Measurements from ENCODE around the gene LSAMP. TPM values are rescaled to one million over a fixed set of nuclear protein-coding genes. Genes with fewer than 3 reads are reported as not detected.

Gene LSAMP
- total RNA-seq, 1 experiment from 2014 or later: not detected

GRCh38 chr3:115838786-115839185 lies 606.5 kb downstream of the LSAMP start:
- Mint-ChIP-seq H3K4me1 (ENCODE audit: insufficient read depth, unreplicated experiment) (peaks cover 6% of the 10 kb centered on the region), H3K4me3 (ENCODE audit: unreplicated experiment) (no peak overlapping the region), H3K27me3 (ENCODE audit: insufficient read depth, unreplicated experiment) (no peaks in the 10 kb centered on the region), H3K36me3 (ENCODE audit: insufficient read depth, unreplicated experiment) (no peaks in the 10 kb centered on the region), H3K27ac (ENCODE audit: low read depth, unreplicated experiment) (no peak overlapping the region), H3K9me3 (ENCODE audit: unreplicated experiment) (no peaks in the 10 kb centered on the region)
- no TSS peak for BruUV-seq (replicated peaks)
- no peak for TF ChIP-seq CTCF (IDR thresholded peaks at IDR 0.05; ENCODE audit: unreplicated experiment)
- POLR2A ChIA-PET: no interaction called here
- CTCF ChIA-PET: interaction anchor here (1.0 to 2.0 kb wide), 4 partner anchors 10 to 75 kb away, joined by 3 to 5 read pairs (median 4); no protein-coding TSS in a partner anchor
- DNase-seq (ENCODE audit: unreplicated experiment): no peak
- intact Hi-C loops (cut with micrococcal nuclease): no loop called here

- Mint-ChIP-seq H3K27me3 (ENCODE audit: insufficient read depth, unreplicated experiment) (no peaks in the 10 kb centered on the region), H3K27ac (ENCODE audit: low read depth, unreplicated experiment) (no peak overlapping the region), H3K4me3 (ENCODE audit: unreplicated experiment) (no peak overlapping the region), H3K9me3 (ENCODE audit: unreplicated experiment) (no peaks in the 10 kb centered on the region), H3K36me3 (ENCODE audit: insufficient read depth, unreplicated experiment) (no peaks in the 10 kb centered on the region), H3K4me1 (ENCODE audit: insufficient read depth, unreplicated experiment) (peaks cover 6% of the 10 kb centered on the region)
- ChIA-PET POLR2A (no interaction called here), CTCF (interaction anchor here (0.6 to 2.8 kb wide), 35 partner anchors 8 to 1436 kb away, joined by 3 to 19 read pairs (median 6); no protein-coding TSS in a partner anchor)
- DNase-seq (ENCODE audit: unreplicated experiment): peak; percentile 27
- TF ChIP-seq CTCF (IDR thresholded peaks at IDR 0.05; ENCODE audit: unreplicated experiment): peak; percentile 60
- intact Hi-C loops (cut with micrococcal nuclease): no loop called here
- BruUV-seq (replicated peaks): no TSS peak
Observed at GRCh38 chr3:115836944-115837343, 608.3 kb downstream of the LSAMP start.

GRCh38 chr3:115835946-115836345 lies 609.3 kb downstream of the LSAMP start:
- BruUV-seq (replicated peaks): no TSS peak
- no peak for TF ChIP-seq CTCF (IDR thresholded peaks at IDR 0.05; ENCODE audit: unreplicated experiment)
- Mint-ChIP-seq H3K36me3 (ENCODE audit: insufficient read depth, unreplicated experiment) (no peaks in the 10 kb centered on the region), H3K27ac (ENCODE audit: low read depth, unreplicated experiment) (no peak overlapping the region), H3K4me1 (ENCODE audit: insufficient read depth, unreplicated experiment) (peaks cover 12% of the 10 kb centered on the region), H3K27me3 (ENCODE audit: insufficient read depth, unreplicated experiment) (no peaks in the 10 kb centered on the region), H3K4me3 (ENCODE audit: unreplicated experiment) (no peak overlapping the region), H3K9me3 (ENCODE audit: unreplicated experiment) (no peaks in the 10 kb centered on the region)
- CTCF ChIA-PET: interaction anchor here (0.5 to 2.8 kb wide), 46 partner anchors 9 to 1697 kb away, joined by 3 to 19 read pairs (median 5); no protein-coding TSS in a partner anchor
- POLR2A ChIA-PET: no interaction called here
- no peak for DNase-seq (ENCODE audit: unreplicated experiment)
- intact Hi-C loops (cut with micrococcal nuclease): no loop called here

GRCh38 chr3:115834068-115834467 lies 611.2 kb downstream of the LSAMP start:
- ChIA-PET CTCF (interaction anchor here (0.6 to 2.3 kb wide), 5 partner anchors 15 to 49 kb away, joined by 3 to 7 read pairs (median 4); no protein-coding TSS in a partner anchor), POLR2A (no interaction called here)
- Mint-ChIP-seq H3K27ac (ENCODE audit: low read depth, unreplicated experiment) (no peak overlapping the region), H3K9me3 (ENCODE audit: unreplicated experiment) (no peaks in the 10 kb centered on the region), H3K36me3 (ENCODE audit: insufficient read depth, unreplicated experiment) (no peaks in the 10 kb centered on the region), H3K27me3 (ENCODE audit: insufficient read depth, unreplicated experiment) (no peaks in the 10 kb centered on the region), H3K4me1 (ENCODE audit: insufficient read depth, unreplicated experiment) (peaks cover 12% of the 10 kb centered on the region), H3K4me3 (ENCODE audit: unreplicated experiment) (no peak overlapping the region)
- no peak for DNase-seq (ENCODE audit: unreplicated experiment)
- intact Hi-C loops (cut with micrococcal nuclease): no loop called here
- no TSS peak for BruUV-seq (replicated peaks)
- no peak for TF ChIP-seq CTCF (IDR thresholded peaks at IDR 0.05; ENCODE audit: unreplicated experiment)

Measured in MCF 10A (cell line).